ENCODE results near the gene NFKB1. TPM values are rescaled to one million over a fixed set of nuclear protein-coding genes. Genes with fewer than 3 reads are reported as not detected.

NFKB1 gene
- total and polyA plus RNA-seq, 9 donors, result 18.6 to 45.0 (median 36.6) TPM

DNA sequence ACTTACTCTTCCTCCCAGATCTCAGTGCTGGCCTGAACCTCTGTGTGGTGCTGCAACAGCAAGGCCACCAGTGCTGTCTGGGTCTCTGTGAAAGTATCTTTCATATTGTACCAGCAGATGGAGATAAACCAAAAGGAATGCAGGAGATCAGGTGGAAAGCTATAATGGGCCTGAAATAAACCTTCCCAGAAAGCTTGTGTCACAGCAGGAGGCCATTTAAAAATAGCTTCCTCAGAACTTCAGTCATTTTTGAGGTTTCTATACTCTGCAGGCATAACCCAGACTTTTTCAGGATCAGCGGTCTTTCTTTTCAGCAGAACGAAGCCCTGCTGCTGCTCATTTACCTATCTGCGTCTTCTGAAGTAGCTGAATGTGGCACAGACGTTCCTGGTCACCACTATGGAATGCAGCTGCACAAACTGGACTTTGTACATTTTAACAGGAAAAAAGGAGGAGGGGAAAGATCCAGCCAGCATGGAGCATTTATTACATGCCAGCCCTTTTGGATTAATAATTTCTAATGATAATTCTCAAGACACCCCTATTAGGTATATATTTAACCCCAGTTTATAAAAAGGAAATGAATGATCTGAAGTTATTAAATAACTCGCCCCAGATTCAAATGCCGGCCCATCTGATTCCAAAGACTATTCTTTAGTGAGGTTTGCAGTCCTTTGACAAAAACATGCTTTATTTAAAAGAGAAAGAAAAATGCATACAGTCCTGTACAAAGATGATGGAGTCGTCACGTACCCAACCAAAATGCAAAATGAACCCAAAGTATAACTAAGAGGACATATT, 119.7 kb downstream of the NFKB1 start:
- WGBS, 3 donors, result 76 to 79% (median 76%) methylated on average over 8 of the region's 8 CpGs
- intact Hi-C loops (cut with DNase I), result loop anchor here (10.0 kb wide), 5 partner anchors 166 to 484 kb away; partner anchors contain the start of genes SLC9B1 (in 3 of the 4) and BDH2 (in 2 of the 4)
- TF ChIP-seq, protein P1, sequence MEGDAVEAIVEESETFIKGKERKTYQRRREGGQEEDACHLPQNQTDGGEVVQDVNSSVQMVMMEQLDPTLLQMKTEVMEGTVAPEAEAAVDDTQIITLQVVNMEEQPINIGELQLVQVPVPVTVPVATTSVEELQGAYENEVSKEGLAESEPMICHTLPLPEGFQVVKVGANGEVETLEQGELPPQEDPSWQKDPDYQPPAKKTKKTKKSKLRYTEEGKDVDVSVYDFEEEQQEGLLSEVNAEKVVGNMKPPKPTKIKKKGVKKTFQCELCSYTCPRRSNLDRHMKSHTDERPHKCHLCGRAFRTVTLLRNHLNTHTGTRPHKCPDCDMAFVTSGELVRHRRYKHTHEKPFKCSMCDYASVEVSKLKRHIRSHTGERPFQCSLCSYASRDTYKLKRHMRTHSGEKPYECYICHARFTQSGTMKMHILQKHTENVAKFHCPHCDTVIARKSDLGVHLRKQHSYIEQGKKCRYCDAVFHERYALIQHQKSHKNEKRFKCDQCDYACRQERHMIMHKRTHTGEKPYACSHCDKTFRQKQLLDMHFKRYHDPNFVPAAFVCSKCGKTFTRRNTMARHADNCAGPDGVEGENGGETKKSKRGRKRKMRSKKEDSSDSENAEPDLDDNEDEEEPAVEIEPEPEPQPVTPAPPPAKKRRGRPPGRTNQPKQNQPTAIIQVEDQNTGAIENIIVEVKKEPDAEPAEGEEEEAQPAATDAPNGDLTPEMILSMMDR (IDR thresholded peaks at IDR 0.05), result peak in 2 of 3 donors; percentile 26 to 50
- TF ChIP-seq POLR2A (IDR thresholded peaks at IDR 0.05), result no peak
- H3K4me1 ChIP-seq (ENCODE audit: insufficient read depth), result no peaks in the 10 kb centered on the region
- no peaks in the 10 kb centered on the region for H3K36me3 ChIP-seq
- H3K27ac ChIP-seq, result no peak overlapping the region
- DNase-seq, result no peak
- H3K4me3 ChIP-seq, result no peak overlapping the region
- H3K9me3 ChIP-seq, result no peaks in the 10 kb centered on the region
- no peaks in the 10 kb centered on the region for H3K27me3 ChIP-seq

DNA sequence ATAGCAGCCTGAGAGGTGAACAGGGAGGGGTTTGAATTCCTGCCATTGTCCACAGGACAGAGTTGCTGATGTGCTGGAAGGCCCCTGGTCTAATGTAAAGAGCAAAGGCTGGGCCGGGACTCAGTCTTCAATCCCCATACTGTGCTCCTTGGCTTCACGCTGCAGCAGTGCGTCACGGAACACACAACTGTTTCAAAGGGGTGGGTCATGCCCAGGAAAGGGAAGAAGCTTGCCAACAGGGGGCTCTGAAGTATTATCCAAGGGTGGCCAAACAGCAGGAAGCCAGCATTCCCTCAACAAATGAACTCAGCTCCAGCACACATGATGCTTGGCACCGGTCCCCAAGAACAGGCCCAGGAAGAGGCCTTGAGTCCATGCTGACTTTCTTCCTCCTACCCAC, 122.5 kb downstream of the NFKB1 start:
- Histone ChIP-seq H3K27me3 (no peaks in the 10 kb centered on the region), H3K4me3 (no peak overlapping the region), H3K27ac (no peak overlapping the region), H3K36me3 (no peaks in the 10 kb centered on the region), H3K9me3 (no peaks in the 10 kb centered on the region), H3K4me1 (ENCODE audit: insufficient read depth) (no peaks in the 10 kb centered on the region)
- 71 to 77% (median 71%) methylated on average over 5 of the region's 5 CpGs for WGBS, 3 donors
- TF ChIP-seq POLR2A (IDR thresholded peaks at IDR 0.05) (no peak), EP300 (IDR thresholded peaks at IDR 0.05) (no peak)
- TF ChIP-seq, protein P1 (IDR thresholded peaks at IDR 0.05), result no peak
- intact Hi-C loops (cut with DNase I), result loop anchor here (10.0 kb wide), 5 partner anchors 169 to 481 kb away; partner anchors contain the start of genes SLC9B1 (in 3 of the 4) and BDH2 (in 2 of the 4)
- no peak for DNase-seq

DNA sequence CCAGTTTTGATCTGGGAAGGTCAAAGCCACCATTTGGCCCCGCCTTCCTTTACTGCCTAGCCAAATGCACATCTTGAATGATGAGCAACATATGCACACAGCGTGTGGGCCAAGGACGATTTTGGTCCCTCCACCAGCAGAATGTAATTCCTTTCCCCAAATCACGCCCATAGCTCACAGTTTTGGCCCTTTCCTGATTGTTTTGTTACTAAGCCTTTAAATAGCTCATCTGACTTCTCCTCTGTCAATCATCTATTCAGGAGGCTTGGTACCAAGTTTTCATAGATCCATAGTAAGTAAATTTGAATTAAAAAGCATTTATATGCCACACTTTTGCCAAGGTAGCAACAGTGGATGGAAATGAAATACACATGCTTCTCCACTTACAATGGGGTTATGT, 123.3 kb downstream of the NFKB1 start:
- no peak for DNase-seq
- no peaks in the 10 kb centered on the region for H3K36me3 ChIP-seq
- no peaks in the 10 kb centered on the region for H3K4me1 ChIP-seq (ENCODE audit: insufficient read depth)
- H3K4me3 ChIP-seq, result no peak overlapping the region
- no peak for TF ChIP-seq POLR2A (IDR thresholded peaks at IDR 0.05)
- TF ChIP-seq, protein P1 (IDR thresholded peaks at IDR 0.05), result no peak
- TF ChIP-seq EP300 (IDR thresholded peaks at IDR 0.05), result no peak
- intact Hi-C loops (cut with DNase I), result loop anchor here (10.0 kb wide), 5 partner anchors 170 to 480 kb away; partner anchors contain the start of genes SLC9B1 (in 3 of the 4) and BDH2 (in 2 of the 4)
- H3K27ac ChIP-seq, result no peak overlapping the region
- WGBS, 3 donors, result 86 to 88% (median 87%) methylated on average over 4 of the region's 4 CpGs
- no peaks in the 10 kb centered on the region for H3K9me3 ChIP-seq
- H3K27me3 ChIP-seq, result no peaks in the 10 kb centered on the region

DNA sequence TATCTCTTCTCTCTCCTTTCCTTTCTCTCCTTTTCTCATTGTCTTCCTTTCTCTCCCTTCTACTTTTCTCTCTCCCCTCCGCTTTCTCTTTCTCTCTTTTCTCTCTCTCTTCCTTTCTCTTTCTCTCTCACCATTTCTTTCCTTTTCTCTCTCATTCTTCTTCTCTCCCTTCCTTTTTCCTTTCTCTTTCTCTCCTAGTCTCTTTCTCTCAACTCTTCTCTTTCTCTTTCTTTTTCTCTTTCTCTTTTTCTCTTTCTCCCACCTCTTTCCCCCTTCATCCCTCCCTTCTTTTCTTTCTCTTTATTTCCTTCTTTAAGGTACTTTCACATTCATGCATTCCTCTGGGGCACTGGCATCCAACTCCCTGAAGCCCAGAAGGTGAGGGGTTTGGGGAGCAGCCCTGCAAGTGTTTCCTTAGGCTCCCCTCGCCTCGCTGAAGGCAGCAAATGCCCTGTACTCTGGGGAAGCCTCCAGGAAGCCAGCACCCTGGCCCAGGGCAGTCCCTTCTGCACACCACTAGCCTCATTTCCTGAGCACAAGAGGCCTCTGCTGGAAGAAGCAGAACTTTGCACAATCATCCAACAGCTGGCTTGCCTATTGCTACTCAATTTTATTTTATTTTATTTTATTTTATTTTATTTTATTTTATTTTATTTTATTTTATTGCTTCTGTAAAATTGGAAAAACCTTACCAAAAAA, 124.2 kb downstream of the NFKB1 start:
- Histone ChIP-seq H3K27ac (no peak overlapping the region), H3K4me3 (no peak overlapping the region), H3K9me3 (no peaks in the 10 kb centered on the region), H3K27me3 (no peaks in the 10 kb centered on the region), H3K4me1 (ENCODE audit: insufficient read depth) (no peaks in the 10 kb centered on the region), H3K36me3 (no peaks in the 10 kb centered on the region)
- peak in 4 of 5 donors; percentile 25 to 44 (median 38) for DNase-seq
- intact Hi-C loops (cut with DNase I), result loop anchor here (5.0 to 10.0 kb wide), 6 partner anchors 171 to 479 kb away; partner anchors contain the start of genes SLC9B1 (in 3 of the 4) and BDH2 (in 2 of the 4)
- 60 to 82% (median 76%) methylated on average over 3 of the region's 3 CpGs for WGBS, 3 donors
- TF ChIP-seq POLR2A (IDR thresholded peaks at IDR 0.05) (no peak), EP300 (IDR thresholded peaks at IDR 0.05) (no peak)
- TF ChIP-seq, protein P1 (IDR thresholded peaks at IDR 0.05), result no peak
